Measurements from ENCODE around the gene COL4A2. TPM values are rescaled to one million over a fixed set of nuclear protein-coding genes. Genes with fewer than 3 reads are reported as not detected.

Gene COL4A2
- polyA plus RNA-seq, 3 donors, result 93.5 to 632 (median 260) TPM

- no peak overlapping the region for H3K27ac ChIP-seq (ENCODE audit: low read depth, low read length)
- 64 to 82% (median 81%) methylated on average over 4 of the region's 4 CpGs for WGBS, 3 donors
These were observed 119.7 kb downstream of the COL4A2 start for GRCh38 chr13:110426735-110427134.

GRCh38 chr13:110428313-110428712 lies 121.2 kb downstream of the COL4A2 start:
- 87 to 94% (median 89%) methylated on average over 13 of the region's 13 CpGs for WGBS, 3 donors
- H3K27ac ChIP-seq (ENCODE audit: low read depth, low read length), result no peak overlapping the region

GRCh38 chr13:110430391-110431336 lies 123.6 kb downstream of the COL4A2 start:
- H3K27ac ChIP-seq (ENCODE audit: low read depth, low read length), result no peak overlapping the region

GRCh38 chr13:110431425-110432294 lies 124.6 kb downstream of the COL4A2 start:
- 68 to 82% (median 79%) methylated on average over 13 of the region's 13 CpGs for WGBS, 3 donors
- H3K27ac ChIP-seq (ENCODE audit: low read depth, low read length), result no peak overlapping the region

More at GRCh38 chr13:110430391-110431336, 123.6 kb downstream of the COL4A2 start:
- 91 to 94% (median 92%) methylated on average over 13 of the region's 13 CpGs for WGBS, 3 donors

- no peak overlapping the region for H3K27ac ChIP-seq (ENCODE audit: low read depth, low read length)
- 74 to 79% (median 74%) methylated on average over 3 of the region's 3 CpGs for WGBS, 3 donors
These were observed 125.4 kb downstream of the COL4A2 start for GRCh38 chr13:110432522-110432921.

- 39 to 72% (median 64%) methylated on average over 14 of the region's 14 CpGs for WGBS, 3 donors
- H3K27ac ChIP-seq (ENCODE audit: low read depth, low read length), result no peak overlapping the region
These were observed 125.9 kb downstream of the COL4A2 start for GRCh38 chr13:110433014-110433413.

GRCh38 chr13:110434629-110435028 lies 127.5 kb downstream of the COL4A2 start:
- H3K27ac ChIP-seq (ENCODE audit: low read depth, low read length), result no peak overlapping the region
- 91 to 94% (median 93%) methylated on average over 9 of the region's 9 CpGs for WGBS, 3 donors

- H3K27ac ChIP-seq (ENCODE audit: low read depth, low read length), result no peak overlapping the region
- WGBS, 3 donors, result 91 to 92% (median 92%) methylated on average over 5 of the region's 5 CpGs
These were observed 128.2 kb downstream of the COL4A2 start for GRCh38 chr13:110435331-110435730.

- 88 to 93% (median 92%) methylated on average over 9 of the region's 9 CpGs for WGBS, 3 donors
- H3K27ac ChIP-seq (ENCODE audit: low read depth, low read length), result no peak overlapping the region
These were observed 129.2 kb downstream of the COL4A2 start for GRCh38 chr13:110436276-110436675.

- H3K27ac ChIP-seq (ENCODE audit: low read depth, low read length), result no peak overlapping the region
- 72 to 84% (median 78%) methylated on average over 16 of the region's 16 CpGs for WGBS, 3 donors
These were observed 129.8 kb downstream of the COL4A2 start for GRCh38 chr13:110436786-110437370.

- no peak overlapping the region for H3K27ac ChIP-seq (ENCODE audit: low read depth, low read length)
- 82 to 88% (median 86%) methylated on average over 19 of the region's 19 CpGs for WGBS, 3 donors
These were observed 131.1 kb downstream of the COL4A2 start for GRCh38 chr13:110438211-110438610.

GRCh38 chr13:110438776-110439175 lies 131.7 kb downstream of the COL4A2 start:
- H3K27ac ChIP-seq (ENCODE audit: low read depth, low read length), result no peak overlapping the region
- WGBS, 3 donors, result 86 to 94% (median 92%) methylated on average over 16 of the region's 16 CpGs

GRCh38 chr13:110440946-110441731 lies 134.1 kb downstream of the COL4A2 start:
- WGBS, 3 donors, result 89 to 93% (median 92%) methylated on average over 17 of the region's 17 CpGs
- no peak overlapping the region for H3K27ac ChIP-seq (ENCODE audit: low read depth, low read length)

- no peak overlapping the region for H3K27ac ChIP-seq (ENCODE audit: low read depth, low read length)
- WGBS, 3 donors, result 72 to 76% (median 72%) methylated on average over 10 of the region's 10 CpGs
These were observed 136.0 kb downstream of the COL4A2 start for GRCh38 chr13:110442930-110443621.

- WGBS, 3 donors, result 77 to 82% (median 81%) methylated on average over 12 of the region's 12 CpGs
These were observed 136.6 kb downstream of the COL4A2 start for GRCh38 chr13:110443622-110444225.

GRCh38 chr13:110444226-110444653 lies 137.2 kb downstream of the COL4A2 start:
- no peak overlapping the region for H3K27ac ChIP-seq (ENCODE audit: low read depth, low read length)
- 67 to 74% (median 72%) methylated on average over 7 of the region's 7 CpGs for WGBS, 3 donors

More at GRCh38 chr13:110443622-110444225, 136.6 kb downstream of the COL4A2 start:
- H3K27ac ChIP-seq (ENCODE audit: low read depth, low read length), result no peak overlapping the region

- no peak overlapping the region for H3K27ac ChIP-seq (ENCODE audit: low read depth, low read length)
- 65 to 86% (median 69%) methylated on average over 7 of the region's 7 CpGs for WGBS, 3 donors
These were observed 138.1 kb downstream of the COL4A2 start for GRCh38 chr13:110445183-110445582.

All from adipose tissue (tissue), 3 donors.